ENCODE data around the gene GTF3C4. TPM values are rescaled to one million over a fixed set of nuclear protein-coding genes. Genes with fewer than 3 reads are reported as not detected.

GTF3C4 gene
- total and polyA plus RNA-seq, 2 experiments from 2014 or later: 9.5 to 39.6 TPM

DNA sequence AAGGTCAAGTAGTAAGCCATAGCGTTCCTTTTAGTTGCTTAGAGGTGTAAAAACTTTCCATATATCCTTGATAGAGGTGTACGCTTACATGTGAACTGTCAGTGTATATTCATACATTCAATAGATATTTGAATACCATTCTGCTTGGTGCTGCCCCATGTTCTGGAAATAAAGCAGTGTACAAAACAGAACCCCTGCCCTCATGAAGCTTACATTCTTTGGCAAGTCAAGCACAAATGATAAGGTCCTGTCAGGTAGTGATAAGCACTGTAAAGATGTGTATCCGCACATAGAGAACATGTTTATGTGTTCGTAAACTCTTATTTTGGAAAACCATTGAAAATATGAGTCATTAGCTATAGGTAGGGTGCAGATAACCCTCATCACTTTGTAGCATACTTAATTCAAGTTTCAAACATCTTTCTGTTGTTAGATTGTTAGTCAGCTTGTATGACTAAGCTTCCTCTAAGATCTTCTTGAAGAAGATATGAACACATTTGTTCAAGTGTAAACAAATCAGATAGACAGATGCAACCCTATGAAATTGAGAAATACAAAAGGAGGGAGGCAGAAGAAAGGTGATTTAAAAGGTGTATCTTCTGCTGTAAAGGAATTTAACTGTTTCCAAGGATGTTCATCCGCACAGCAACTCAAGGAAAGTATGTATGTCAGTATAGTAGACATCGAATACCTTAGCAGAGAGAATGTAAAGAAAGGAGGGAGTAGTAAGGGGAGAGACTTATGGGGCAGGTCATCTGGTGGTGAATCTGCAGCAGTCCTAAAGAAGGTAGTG, 1.6 kb downstream of the GTF3C4 start (continued):
- TF ChIP-seq, protein P1, sequence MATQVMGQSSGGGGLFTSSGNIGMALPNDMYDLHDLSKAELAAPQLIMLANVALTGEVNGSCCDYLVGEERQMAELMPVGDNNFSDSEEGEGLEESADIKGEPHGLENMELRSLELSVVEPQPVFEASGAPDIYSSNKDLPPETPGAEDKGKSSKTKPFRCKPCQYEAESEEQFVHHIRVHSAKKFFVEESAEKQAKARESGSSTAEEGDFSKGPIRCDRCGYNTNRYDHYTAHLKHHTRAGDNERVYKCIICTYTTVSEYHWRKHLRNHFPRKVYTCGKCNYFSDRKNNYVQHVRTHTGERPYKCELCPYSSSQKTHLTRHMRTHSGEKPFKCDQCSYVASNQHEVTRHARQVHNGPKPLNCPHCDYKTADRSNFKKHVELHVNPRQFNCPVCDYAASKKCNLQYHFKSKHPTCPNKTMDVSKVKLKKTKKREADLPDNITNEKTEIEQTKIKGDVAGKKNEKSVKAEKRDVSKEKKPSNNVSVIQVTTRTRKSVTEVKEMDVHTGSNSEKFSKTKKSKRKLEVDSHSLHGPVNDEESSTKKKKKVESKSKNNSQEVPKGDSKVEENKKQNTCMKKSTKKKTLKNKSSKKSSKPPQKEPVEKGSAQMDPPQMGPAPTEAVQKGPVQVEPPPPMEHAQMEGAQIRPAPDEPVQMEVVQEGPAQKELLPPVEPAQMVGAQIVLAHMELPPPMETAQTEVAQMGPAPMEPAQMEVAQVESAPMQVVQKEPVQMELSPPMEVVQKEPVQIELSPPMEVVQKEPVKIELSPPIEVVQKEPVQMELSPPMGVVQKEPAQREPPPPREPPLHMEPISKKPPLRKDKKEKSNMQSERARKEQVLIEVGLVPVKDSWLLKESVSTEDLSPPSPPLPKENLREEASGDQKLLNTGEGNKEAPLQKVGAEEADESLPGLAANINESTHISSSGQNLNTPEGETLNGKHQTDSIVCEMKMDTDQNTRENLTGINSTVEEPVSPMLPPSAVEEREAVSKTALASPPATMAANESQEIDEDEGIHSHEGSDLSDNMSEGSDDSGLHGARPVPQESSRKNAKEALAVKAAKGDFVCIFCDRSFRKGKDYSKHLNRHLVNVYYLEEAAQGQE (IDR thresholded peaks at IDR 0.05; ENCODE audit: unreplicated experiment): no peak
- no peak for TF ChIP-seq ZNF114 (CRISPR knock-in tag; IDR thresholded peaks at IDR 0.05)

DNA sequence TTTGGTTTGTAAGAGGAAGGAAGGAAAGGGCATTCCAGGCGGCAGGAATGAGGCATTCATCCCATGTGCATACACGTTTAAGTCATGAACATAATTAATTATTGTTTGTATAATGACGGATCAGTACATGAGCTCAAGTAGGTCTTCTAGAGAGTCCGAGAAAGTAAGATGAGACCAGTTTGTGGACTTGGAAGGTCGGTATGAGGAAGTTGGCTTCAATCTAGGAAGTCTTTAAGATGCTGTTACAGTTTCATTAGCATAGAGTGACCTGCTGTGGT, 2.1 kb downstream of the GTF3C4 start:
- Mint-ChIP-seq H3K4me1 (peaks cover 36% of the 10 kb centered on the region), H3K36me3 (ENCODE audit: low read depth) (peaks cover 24% of the 10 kb centered on the region), H3K27me3 (ENCODE audit: insufficient read depth, low read depth, poor library complexity) (peaks cover 20% of the 10 kb centered on the region), H3K4me3 (peak overlapping the region; percentile 93), H3K9me3 (peaks cover 6% of the 10 kb centered on the region; the same call in 1 of the 3 replicates), H3K27ac (no peak overlapping the region)
- ATAC-seq: no peak
- H4K20me1 ChIP-seq (replicated peaks; ENCODE audit: insufficient read depth): peaks cover 63% of the 10 kb centered on the region
- peaks cover 83% of the 10 kb centered on the region for H3K79me2 ChIP-seq (replicated peaks; ENCODE audit: insufficient read depth)
- H3K27me3 ChIP-seq (ENCODE audit: insufficient read depth): no peaks in the 10 kb centered on the region
- no peak for DNase-seq (ENCODE audit: low spot score)
- H3K4me2 ChIP-seq: peak overlapping the region; percentile 80; the same call in 1 of the 2 replicates
- peaks cover 37% of the 10 kb centered on the region for H3K4me1 ChIP-seq (ENCODE audit: insufficient read depth)
- H3K9me2 ChIP-seq (ENCODE audit: insufficient read depth): no peaks in the 10 kb centered on the region
- H3K36me3 ChIP-seq (ENCODE audit: insufficient read depth): no peaks in the 10 kb centered on the region
- no peak overlapping the region for H3K27ac ChIP-seq (ENCODE audit: low read depth)
- no peak for TF ChIP-seq STAT1 (IDR thresholded peaks at IDR 0.05; ENCODE audit: unreplicated experiment)
- TF ChIP-seq, protein P2, sequence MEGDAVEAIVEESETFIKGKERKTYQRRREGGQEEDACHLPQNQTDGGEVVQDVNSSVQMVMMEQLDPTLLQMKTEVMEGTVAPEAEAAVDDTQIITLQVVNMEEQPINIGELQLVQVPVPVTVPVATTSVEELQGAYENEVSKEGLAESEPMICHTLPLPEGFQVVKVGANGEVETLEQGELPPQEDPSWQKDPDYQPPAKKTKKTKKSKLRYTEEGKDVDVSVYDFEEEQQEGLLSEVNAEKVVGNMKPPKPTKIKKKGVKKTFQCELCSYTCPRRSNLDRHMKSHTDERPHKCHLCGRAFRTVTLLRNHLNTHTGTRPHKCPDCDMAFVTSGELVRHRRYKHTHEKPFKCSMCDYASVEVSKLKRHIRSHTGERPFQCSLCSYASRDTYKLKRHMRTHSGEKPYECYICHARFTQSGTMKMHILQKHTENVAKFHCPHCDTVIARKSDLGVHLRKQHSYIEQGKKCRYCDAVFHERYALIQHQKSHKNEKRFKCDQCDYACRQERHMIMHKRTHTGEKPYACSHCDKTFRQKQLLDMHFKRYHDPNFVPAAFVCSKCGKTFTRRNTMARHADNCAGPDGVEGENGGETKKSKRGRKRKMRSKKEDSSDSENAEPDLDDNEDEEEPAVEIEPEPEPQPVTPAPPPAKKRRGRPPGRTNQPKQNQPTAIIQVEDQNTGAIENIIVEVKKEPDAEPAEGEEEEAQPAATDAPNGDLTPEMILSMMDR (conservative IDR thresholded peaks at IDR 0.05; ENCODE audit: low read depth in 2 of 2): 0 out of 4 replicates have a peak, but pooled peaks of 1 of the 2 experiments have one; percentile 10
- TF ChIP-seq NANOG (IDR thresholded peaks at IDR 0.05; ENCODE audit: borderline replicate concordance): no peak
- TF ChIP-seq, protein P3, sequence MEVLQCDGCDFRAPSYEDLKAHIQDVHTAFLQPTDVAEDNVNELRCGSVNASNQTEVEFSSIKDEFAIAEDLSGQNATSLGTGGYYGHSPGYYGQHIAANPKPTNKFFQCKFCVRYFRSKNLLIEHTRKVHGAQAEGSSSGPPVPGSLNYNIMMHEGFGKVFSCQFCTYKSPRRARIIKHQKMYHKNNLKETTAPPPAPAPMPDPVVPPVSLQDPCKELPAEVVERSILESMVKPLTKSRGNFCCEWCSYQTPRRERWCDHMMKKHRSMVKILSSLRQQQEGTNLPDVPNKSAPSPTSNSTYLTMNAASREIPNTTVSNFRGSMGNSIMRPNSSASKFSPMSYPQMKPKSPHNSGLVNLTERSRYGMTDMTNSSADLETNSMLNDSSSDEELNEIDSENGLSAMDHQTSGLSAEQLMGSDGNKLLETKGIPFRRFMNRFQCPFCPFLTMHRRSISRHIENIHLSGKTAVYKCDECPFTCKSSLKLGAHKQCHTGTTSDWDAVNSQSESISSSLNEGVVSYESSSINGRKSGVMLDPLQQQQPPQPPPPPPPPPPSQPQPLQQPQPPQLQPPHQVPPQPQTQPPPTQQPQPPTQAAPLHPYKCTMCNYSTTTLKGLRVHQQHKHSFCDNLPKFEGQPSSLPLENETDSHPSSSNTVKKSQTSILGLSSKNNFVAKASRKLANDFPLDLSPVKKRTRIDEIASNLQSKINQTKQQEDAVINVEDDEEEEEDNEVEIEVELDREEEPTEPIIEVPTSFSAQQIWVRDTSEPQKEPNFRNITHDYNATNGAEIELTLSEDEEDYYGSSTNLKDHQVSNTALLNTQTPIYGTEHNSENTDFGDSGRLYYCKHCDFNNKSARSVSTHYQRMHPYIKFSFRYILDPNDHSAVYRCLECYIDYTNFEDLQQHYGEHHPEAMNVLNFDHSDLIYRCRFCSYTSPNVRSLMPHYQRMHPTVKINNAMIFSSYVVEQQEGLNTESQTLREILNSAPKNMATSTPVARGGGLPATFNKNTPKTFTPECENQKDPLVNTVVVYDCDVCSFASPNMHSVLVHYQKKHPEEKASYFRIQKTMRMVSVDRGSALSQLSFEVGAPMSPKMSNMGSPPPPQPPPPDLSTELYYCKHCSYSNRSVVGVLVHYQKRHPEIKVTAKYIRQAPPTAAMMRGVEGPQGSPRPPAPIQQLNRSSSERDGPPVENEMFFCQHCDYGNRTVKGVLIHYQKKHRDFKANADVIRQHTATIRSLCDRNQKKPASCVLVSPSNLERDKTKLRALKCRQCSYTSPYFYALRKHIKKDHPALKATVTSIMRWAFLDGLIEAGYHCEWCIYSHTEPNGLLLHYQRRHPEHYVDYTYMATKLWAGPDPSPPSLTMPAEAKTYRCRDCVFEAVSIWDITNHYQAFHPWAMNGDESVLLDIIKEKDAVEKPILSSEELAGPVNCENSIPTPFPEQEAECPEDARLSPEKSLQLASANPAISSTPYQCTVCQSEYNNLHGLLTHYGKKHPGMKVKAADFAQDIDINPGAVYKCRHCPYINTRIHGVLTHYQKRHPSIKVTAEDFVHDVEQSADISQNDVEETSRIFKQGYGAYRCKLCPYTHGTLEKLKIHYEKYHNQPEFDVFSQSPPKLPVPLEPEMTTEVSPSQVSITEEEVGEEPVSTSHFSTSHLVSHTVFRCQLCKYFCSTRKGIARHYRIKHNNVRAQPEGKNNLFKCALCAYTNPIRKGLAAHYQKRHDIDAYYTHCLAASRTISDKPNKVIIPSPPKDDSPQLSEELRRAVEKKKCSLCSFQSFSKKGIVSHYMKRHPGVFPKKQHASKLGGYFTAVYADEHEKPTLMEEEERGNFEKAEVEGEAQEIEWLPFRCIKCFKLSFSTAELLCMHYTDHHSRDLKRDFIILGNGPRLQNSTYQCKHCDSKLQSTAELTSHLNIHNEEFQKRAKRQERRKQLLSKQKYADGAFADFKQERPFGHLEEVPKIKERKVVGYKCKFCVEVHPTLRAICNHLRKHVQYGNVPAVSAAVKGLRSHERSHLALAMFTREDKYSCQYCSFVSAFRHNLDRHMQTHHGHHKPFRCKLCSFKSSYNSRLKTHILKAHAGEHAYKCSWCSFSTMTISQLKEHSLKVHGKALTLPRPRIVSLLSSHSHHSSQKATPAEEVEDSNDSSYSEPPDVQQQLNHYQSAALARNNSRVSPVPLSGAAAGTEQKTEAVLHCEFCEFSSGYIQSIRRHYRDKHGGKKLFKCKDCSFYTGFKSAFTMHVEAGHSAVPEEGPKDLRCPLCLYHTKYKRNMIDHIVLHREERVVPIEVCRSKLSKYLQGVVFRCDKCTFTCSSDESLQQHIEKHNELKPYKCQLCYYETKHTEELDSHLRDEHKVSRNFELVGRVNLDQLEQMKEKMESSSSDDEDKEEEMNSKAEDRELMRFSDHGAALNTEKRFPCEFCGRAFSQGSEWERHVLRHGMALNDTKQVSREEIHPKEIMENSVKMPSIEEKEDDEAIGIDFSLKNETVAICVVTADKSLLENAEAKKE (CRISPR knock-in tag; IDR thresholded peaks at IDR 0.05): no peak
- H2AFZ ChIP-seq: no peak overlapping the region
- peak overlapping the region; percentile 59 for H3K4me3 ChIP-seq
- peaks cover 7% of the 10 kb centered on the region for H3F3A ChIP-seq (replicated peaks; ENCODE audit: low read depth)

Data from GM23338 (cell line).